Activated naive CD8-positive, alpha-beta T cell treated with anti-CD3 and anti-CD28 coated beads, Interleukin-2, amount 10 ng/mL, durations not matched to agents 7 days and 5 days (primary cell): ENCODE data around the gene MED26. TPM values are rescaled to one million over a fixed set of nuclear protein-coding genes. Genes with fewer than 3 reads are reported as not detected.

ENCODE experiments used
- ATAC-seq: fragments of 150-1000 bp; cut with Tn5 transposase; one replicate; pipeline ENCODE4 v1.10.0; 2021; ENCODE audit warnings: low read depth, moderate library complexity
- POLR2A ChIA-PET: fragments of 350-600 bp; sonication (Branson Sonifier 250); formaldehyde crosslinking; loops from one replicate; lab custom pipeline; 2021; ENCODE audit warnings: antibody characterized with exemption; lab: Charles Lee
- DNase-seq: peaks from one replicate; pipeline ENCODE4 v3.0.0; 2021
- H3K27ac Mint-ChIP-seq: one replicate; pipeline ENCODE4 v1.8.0; 2022; ENCODE audit warnings: mild to moderate bottlenecking, mixed read lengths
- H3K27me3 Mint-ChIP-seq: one replicate; pipeline ENCODE4 v1.8.0; 2022; ENCODE audit warnings: mild to moderate bottlenecking, moderate library complexity, mixed read lengths
- H3K36me3 Mint-ChIP-seq: one replicate; pipeline ENCODE4 v1.8.0; 2021; ENCODE audit warnings: mild to moderate bottlenecking, mixed read lengths
- H3K4me1 Mint-ChIP-seq: one replicate; pipeline ENCODE4 v1.8.0; 2021; ENCODE audit warnings: mixed read lengths
- H3K4me3 Mint-ChIP-seq: one replicate; pipeline ENCODE4 v1.8.0; 2022; ENCODE audit warnings: mild to moderate bottlenecking, moderate library complexity, mixed read lengths
- H3K9me3 Mint-ChIP-seq: one replicate; pipeline ENCODE4 v1.8.0; 2021; ENCODE audit warnings: mixed read lengths
- total RNA-seq, 2 experiments: library from RNA; stranded (reverse); gene quantifications; one replicate each; pipeline ENCODE4 v1.2.3, GENCODE V29; 2021

Gene MED26
- total RNA-seq, 2 experiments from 2014 or later, result 16.4 to 21.2 TPM

DNA sequence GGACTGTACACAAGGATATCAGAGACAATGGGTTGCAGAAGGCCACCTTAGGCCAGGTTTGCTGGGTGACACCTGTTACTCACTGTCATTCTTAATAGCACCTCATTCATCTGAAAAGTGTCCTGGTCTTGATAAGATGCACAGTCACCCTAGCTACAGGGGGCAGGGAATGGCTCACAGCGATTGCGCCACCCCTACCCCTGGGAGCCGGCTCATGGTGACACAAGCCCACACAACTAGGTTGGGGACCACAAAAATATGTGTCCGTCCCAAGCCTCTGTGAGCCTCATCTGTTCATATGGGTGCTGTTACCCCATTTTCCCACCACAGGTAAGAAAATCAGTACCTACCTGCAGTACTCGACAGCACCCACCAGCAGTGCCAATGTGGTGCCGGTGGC is 23.4 kb downstream of the MED26 start:
- Mint-ChIP-seq H3K9me3 (no peaks in the 10 kb centered on the region), H3K27ac (no peak overlapping the region), H3K4me1 (peaks cover 20% of the 10 kb centered on the region), H3K4me3 (no peak overlapping the region), H3K27me3 (no peaks in the 10 kb centered on the region), H3K36me3 (peaks cover 2% of the 10 kb centered on the region)
- no peak for DNase-seq
- POLR2A ChIA-PET, result no interaction called here
- no peak for ATAC-seq

DNA sequence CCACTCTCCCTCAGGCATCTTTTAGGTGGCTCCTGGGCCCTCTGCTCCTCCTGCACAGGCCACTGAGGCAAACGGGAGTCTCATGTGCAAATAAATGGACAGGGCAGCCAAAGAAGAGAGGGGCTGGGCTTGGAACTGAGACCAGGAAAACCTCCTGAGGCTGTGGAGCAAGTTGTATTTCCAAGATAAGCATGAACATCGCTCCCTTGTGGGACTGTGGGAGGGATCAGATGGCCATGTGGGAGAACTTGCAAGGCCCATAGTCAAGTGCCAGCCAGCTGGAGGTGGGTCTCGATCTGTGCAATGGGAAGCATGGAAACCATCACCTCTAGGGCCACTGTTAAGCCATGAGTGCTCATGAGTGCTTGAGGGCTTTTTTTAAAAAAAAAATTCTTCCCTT is 24.9 kb downstream of the MED26 start:
- no peaks in the 10 kb centered on the region for H3K9me3 Mint-ChIP-seq
- no peak overlapping the region for H3K4me3 Mint-ChIP-seq
- no peak for DNase-seq
- POLR2A ChIA-PET, result no interaction called here
- peaks cover 2% of the 10 kb centered on the region for H3K36me3 Mint-ChIP-seq
- H3K27ac Mint-ChIP-seq, result no peak overlapping the region
- no peak for ATAC-seq
- H3K4me1 Mint-ChIP-seq, result peaks cover 16% of the 10 kb centered on the region
- H3K27me3 Mint-ChIP-seq, result no peaks in the 10 kb centered on the region

DNA sequence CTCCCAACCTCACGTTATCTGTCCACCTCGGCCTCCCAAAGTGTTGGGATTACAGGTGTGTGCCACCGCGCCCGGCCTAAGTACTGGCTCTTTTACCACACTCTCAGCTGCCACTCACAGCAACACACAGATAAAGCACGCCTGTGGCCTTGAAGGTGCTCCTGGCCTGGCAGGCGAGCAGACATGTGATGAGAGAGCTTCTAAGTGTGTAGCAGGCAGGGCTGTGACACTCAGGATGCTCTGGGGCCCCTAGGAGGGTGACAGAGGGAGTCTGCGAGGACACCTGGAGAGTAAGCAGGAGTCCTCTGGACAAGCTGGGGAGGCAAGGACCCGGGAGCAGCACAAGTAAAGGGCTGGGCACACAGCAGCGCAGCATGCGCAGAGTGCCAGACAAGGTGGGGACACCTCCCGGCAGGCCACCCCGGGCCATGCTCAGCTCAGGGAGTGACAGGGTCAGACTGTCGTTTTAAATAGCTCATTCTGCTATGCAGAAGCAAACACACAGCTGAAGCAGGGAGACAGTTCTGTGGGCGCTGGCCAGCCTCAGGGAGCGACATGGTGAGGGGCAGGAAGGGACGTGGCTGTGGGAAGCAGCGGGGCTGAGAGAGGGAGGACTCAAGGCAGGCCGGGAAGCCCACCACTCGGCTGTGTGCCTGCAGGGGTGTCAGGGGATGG is 26.5 kb downstream of the MED26 start:
- H3K27ac Mint-ChIP-seq, result no peak overlapping the region
- peaks cover 16% of the 10 kb centered on the region for H3K4me1 Mint-ChIP-seq
- DNase-seq (no peak), ATAC-seq (no peak)
- H3K9me3 Mint-ChIP-seq, result no peaks in the 10 kb centered on the region
- H3K27me3 Mint-ChIP-seq, result no peaks in the 10 kb centered on the region
- H3K4me3 Mint-ChIP-seq, result no peak overlapping the region
- peaks cover 5% of the 10 kb centered on the region for H3K36me3 Mint-ChIP-seq
- POLR2A ChIA-PET, result no interaction called here

DNA sequence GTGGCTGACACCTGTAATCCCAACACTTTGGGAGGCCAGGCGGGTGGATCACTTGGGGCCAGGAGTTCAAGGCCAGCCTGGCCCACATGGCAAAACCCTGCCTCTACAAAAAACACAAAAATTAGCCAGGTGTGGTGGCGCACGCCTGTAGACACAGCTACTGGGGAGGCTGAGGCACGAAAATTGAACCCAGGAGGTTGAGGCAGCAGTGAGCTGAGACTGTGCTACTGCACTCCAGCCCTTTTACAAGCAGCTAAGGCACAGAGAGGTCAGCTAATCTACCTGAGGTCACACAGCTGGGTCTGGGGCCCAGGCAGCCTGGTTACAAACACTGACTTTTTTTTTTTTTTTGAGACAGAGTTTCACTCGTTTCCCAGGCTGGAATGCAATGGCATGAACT is 27.2 kb downstream of the MED26 start:
- Mint-ChIP-seq H3K27ac (no peak overlapping the region), H3K36me3 (peaks cover 5% of the 10 kb centered on the region), H3K9me3 (no peaks in the 10 kb centered on the region), H3K4me3 (no peak overlapping the region), H3K4me1 (peaks cover 22% of the 10 kb centered on the region), H3K27me3 (no peaks in the 10 kb centered on the region)
- DNase-seq (no peak), ATAC-seq (no peak)
- POLR2A ChIA-PET, result no interaction called here

DNA sequence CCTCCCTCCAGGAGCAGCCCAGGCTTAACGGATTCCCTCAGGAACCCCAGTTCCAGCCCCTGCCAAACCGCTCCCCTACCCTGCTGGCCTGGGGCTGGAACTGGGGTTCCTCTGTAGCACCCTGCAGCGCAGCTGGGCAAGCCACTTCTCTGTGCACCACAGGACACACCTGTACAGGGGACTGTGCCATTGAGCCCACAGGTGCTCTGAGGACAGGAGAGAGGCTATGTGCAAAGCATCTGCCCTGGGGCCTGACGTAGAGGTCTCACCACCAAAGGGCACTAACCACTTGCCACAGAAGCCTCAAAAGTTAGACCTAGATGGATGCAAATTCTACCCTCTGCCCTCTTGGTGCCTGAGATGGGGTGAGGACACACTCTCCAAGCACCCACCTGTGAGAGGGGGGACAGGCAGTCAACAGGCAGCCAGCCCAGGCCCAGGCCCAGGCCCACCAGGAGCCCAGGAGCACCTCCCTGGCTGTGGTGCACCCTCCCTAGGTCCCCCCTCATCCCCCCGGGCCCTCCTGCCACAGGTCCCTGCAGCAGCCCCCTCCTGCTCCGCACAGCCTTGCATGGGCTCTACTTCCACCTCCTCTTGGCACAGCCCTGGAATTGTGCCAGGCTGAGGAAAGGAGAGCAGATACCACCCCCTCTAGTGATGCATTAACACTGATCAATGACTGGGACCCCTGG is 28.2 kb downstream of the MED26 start:
- no peak for DNase-seq
- ATAC-seq, result no peak
- Mint-ChIP-seq H3K9me3 (no peaks in the 10 kb centered on the region), H3K27me3 (no peaks in the 10 kb centered on the region), H3K4me1 (peaks cover 32% of the 10 kb centered on the region), H3K4me3 (no peak overlapping the region), H3K27ac (no peak overlapping the region), H3K36me3 (peaks cover 2% of the 10 kb centered on the region)
- POLR2A ChIA-PET, result no interaction called here

DNA sequence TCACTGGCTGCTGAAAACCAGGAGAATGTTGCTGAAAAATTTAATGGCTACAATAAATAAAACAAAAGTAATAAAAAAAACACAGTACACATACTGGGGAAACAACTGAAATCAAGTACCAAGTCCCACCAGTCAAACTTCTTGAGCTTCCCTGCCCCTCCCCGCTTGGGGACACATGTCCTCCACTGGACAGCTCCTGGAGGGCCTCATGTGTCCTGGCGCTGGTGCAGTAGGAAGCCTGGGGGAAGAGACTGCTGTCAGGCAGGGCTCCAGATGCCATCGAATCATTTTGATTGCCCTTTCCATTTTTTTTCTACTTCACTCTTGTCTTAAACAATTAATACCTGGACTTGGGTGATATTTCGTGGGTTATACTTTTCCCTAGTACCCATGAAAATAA is 29.2 kb downstream of the MED26 start:
- ATAC-seq (no peak), DNase-seq (no peak)
- POLR2A ChIA-PET, result no interaction called here
- H3K27ac Mint-ChIP-seq, result no peak overlapping the region
- peaks cover 40% of the 10 kb centered on the region for H3K4me1 Mint-ChIP-seq
- H3K9me3 Mint-ChIP-seq, result no peaks in the 10 kb centered on the region
- H3K27me3 Mint-ChIP-seq, result no peaks in the 10 kb centered on the region
- H3K4me3 Mint-ChIP-seq, result no peak overlapping the region
- peaks cover 2% of the 10 kb centered on the region for H3K36me3 Mint-ChIP-seq

DNA sequence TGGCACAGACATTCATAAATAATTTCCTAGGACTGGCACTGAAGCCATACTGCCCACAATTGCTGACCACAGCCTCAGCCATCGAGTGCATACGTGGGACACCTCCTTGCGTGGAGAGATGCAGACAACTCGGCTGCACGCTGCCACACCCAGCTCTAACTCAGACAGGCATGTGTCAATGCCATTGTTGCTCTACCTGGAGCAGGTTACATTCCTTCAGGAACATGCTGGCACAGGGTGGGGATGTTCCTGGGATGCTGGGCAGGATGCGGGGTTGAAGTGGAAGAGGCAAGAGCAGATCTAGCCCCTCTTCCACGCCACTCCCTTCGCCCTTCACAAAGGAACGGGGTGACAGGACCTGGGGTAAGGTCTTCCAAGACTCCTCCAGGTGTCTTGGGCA is 31.6 kb downstream of the MED26 start:
- Mint-ChIP-seq H3K4me1 (peaks cover 50% of the 10 kb centered on the region), H3K27me3 (no peaks in the 10 kb centered on the region), H3K36me3 (peaks cover 8% of the 10 kb centered on the region), H3K4me3 (no peak overlapping the region), H3K27ac (no peak overlapping the region), H3K9me3 (no peaks in the 10 kb centered on the region)
- no peak for ATAC-seq
- DNase-seq, result no peak
- POLR2A ChIA-PET, result interaction anchor here (1.3 kb wide), 1 partner anchor 9 kb away, joined by 4 read pairs; no protein-coding TSS in a partner anchor

DNA sequence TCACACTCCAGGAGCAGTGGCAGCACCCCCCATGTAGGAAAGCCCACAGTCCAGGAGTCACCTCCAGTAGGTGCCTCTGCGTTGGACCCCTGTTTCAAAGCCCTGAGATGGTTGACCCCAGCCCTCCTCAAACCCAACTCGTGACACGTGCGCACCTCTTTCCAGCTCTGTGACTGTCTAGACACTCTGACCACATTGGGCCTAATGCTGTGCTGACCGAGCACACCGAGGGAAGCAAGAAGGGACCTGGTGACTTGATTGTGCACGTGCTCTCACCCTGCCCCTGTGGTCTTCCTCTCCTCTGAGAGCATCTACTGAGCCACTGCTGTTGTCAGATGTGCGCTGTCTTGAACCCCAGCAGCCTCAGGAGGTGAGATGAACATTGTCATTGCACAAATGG is 32.9 kb downstream of the MED26 start:
- Mint-ChIP-seq H3K4me3 (peak overlapping the region; percentile 79), H3K4me1 (peaks cover 48% of the 10 kb centered on the region), H3K36me3 (peaks cover 8% of the 10 kb centered on the region), H3K27ac (peak overlapping the region; percentile 89), H3K9me3 (no peaks in the 10 kb centered on the region), H3K27me3 (no peaks in the 10 kb centered on the region)
- ATAC-seq, result peak; percentile 15
- no peak for DNase-seq
- POLR2A ChIA-PET, result interaction anchor here (1.3 to 2.2 kb wide), 2 partner anchors 8 to 10 kb away, joined by 4 to 17 read pairs; no protein-coding TSS in a partner anchor

DNA sequence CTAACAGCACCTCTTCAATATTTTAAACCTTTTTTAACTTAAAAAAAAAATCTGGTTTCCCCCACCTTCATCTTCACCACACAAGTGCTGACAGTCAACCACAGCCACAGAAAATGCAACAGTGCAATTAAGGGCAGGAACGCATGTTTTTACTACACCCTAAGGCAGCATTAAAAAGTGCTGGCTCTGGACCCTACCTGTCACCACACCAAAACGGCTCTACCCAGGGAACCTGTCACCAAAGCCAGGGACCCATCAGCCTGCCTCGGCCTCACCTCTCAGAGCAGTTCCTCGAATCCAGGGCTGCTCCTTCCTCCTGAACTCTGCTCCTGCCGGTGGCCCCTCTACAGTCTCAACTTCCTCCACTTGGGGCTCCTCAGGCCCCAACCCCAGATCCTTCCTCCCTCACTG is 33.3 kb downstream of the MED26 start:
- ATAC-seq (peak; percentile 63), DNase-seq (peak; percentile 61)
- no peaks in the 10 kb centered on the region for H3K27me3 Mint-ChIP-seq
- peaks cover 51% of the 10 kb centered on the region for H3K4me1 Mint-ChIP-seq
- POLR2A ChIA-PET, result interaction anchor here (2.2 kb wide), 2 partner anchors 10 to 22 kb away, joined by 8 to 17 read pairs; partner anchors contain the start of gene SLC35E1
- peak overlapping the region; percentile 79 for H3K4me3 Mint-ChIP-seq
- H3K9me3 Mint-ChIP-seq, result no peaks in the 10 kb centered on the region
- peaks cover 8% of the 10 kb centered on the region for H3K36me3 Mint-ChIP-seq
- H3K27ac Mint-ChIP-seq, result peak overlapping the region; percentile 89

DNA sequence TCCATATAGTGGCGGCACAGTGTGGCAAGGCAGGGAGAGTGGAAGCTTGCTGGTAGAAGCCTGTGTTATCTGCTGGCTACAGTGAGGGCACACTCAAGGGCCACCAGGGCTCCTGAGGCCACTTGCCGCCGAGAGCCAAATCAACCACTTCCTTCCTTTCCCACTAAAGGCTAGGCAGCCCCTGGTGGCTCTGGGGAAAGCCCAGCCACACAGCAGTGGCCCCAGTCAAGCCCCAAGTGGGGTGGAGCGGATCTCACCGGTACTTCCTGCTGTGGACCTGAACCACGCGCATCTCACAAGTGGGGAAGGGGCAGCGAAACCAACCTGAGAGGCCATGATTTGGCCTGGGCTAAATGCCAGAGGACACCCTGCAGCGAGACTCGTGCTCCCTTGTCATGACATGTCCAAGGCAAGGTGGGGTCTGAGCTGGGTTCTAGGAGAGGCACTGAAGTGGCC is 33.8 kb downstream of the MED26 start:
- DNase-seq, result peak; percentile 72
- peak; percentile 66 for ATAC-seq
- Mint-ChIP-seq H3K9me3 (no peaks in the 10 kb centered on the region), H3K27me3 (no peaks in the 10 kb centered on the region), H3K27ac (peak overlapping the region; percentile 89), H3K36me3 (peaks cover 8% of the 10 kb centered on the region), H3K4me3 (peak overlapping the region; percentile 79), H3K4me1 (peaks cover 54% of the 10 kb centered on the region)
- POLR2A ChIA-PET, result interaction anchor here (0.9 to 2.2 kb wide), 3 partner anchors 9 to 34 kb away, joined by 4 to 17 read pairs (median 8); partner anchors contain the start of genes MED26 and SLC35E1

DNA sequence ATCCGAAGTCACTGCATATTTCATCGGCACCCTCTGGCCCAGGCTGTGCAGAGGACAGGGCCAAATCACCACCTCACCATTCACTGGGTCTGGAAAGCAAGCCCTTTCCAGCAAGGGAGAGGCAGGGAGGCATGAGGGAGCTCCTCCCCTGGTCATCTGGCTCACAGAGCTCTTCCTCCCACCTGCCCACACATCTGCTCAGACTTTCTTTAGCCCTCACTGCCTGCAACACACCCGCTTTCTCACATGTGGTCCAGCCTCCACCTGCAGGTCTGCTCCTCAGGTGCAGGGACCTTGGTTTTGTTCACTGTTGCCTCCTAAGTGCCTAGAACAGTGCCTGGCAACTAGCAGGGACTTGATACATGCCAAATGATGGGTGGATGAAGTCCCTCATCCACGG is 34.8 kb downstream of the MED26 start:
- H3K4me3 Mint-ChIP-seq, result peak overlapping the region; percentile 79
- POLR2A ChIA-PET, result interaction anchor here (2.2 to 7.3 kb wide), 3 partner anchors 8 to 34 kb away, joined by 8 to 66 read pairs (median 17); partner anchors contain the start of genes MED26 and SLC35E1
- DNase-seq (no peak), ATAC-seq (no peak)
- peaks cover 8% of the 10 kb centered on the region for H3K36me3 Mint-ChIP-seq
- H3K9me3 Mint-ChIP-seq, result no peaks in the 10 kb centered on the region
- H3K27ac Mint-ChIP-seq, result peak overlapping the region; percentile 43
- H3K4me1 Mint-ChIP-seq, result peaks cover 60% of the 10 kb centered on the region
- H3K27me3 Mint-ChIP-seq, result no peaks in the 10 kb centered on the region

DNA sequence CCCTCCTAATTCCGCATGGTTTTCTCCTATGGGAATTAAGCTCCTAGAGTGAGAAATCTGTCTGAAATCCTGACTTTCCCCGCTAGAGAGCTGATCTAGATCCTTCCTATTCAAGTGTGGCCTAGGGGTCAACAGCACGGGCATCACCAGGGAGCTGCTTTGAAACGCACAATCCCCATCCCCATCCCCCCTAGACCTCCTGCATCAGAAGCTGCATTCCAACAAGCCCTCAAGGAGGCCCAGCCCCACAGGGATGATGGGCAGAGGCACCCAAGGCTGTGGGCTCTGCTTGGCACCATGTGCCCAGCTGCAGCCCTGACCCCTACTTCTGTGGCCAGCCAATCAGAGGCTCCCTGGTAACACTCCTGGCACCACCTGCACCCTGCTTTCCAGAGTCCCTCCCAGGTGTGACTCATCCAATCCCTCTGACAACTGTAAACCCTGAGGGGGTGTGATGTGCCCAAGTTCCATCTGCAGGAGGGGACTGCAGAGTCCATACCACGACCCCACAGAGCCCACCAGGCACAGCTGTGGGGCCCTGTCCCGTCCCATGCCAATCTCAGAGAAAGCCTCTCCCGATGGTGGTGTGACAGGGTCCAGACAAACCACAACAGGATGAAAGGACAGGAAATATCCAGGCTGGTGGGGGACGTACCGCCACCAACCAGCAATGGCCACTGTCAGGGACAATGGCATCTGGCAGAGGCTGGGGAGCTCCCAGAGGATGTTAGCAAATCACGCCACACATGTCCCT is 36.0 kb downstream of the MED26 start:
- ATAC-seq (no peak), DNase-seq (no peak)
- POLR2A ChIA-PET, result interaction anchor here (7.3 kb wide), 1 partner anchor 35 kb away, joined by 66 read pairs; the partner anchor contains the start of gene MED26
- Mint-ChIP-seq H3K36me3 (peaks cover 6% of the 10 kb centered on the region), H3K4me1 (peaks cover 67% of the 10 kb centered on the region), H3K27me3 (no peaks in the 10 kb centered on the region), H3K27ac (no peak overlapping the region), H3K9me3 (no peaks in the 10 kb centered on the region), H3K4me3 (no peak overlapping the region)
